Panc1 (cell line): Measurements from ENCODE around the gene HS3ST5. TPM values are rescaled to one million over a fixed set of nuclear protein-coding genes. Genes with fewer than 3 reads are reported as not detected.

Source experiments
- ATAC-seq: fragments of 200-7000 bp; cut with Tn5 transposase; 2 replicates; pipeline ENCODE4 v1.9.1; 2020; ENCODE audit warnings: mild to moderate bottlenecking, moderate library complexity
- BruUV-seq: library from RNA; stranded (reverse); fragments of 400-500 nt; replicated peaks from 2 replicates; lab custom pipeline; 2021; lab: Mats Ljungman, UMichigan
- CTCF ChIA-PET: fragments of 300-600 bp; sonication (Branson Sonifier 250); formaldehyde crosslinking; loops from one replicate; lab custom pipeline; 2022; ENCODE audit warnings: antibody characterized with exemption; lab: Charles Lee
- POLR2A ChIA-PET: fragments of 300-600 bp; sonication (Branson Sonifier 250); formaldehyde crosslinking; loops from one replicate; lab custom pipeline; 2022; ENCODE audit warnings: antibody characterized with exemption; lab: Charles Lee
- DNase-seq: peaks from one replicate; pipeline ENCODE4 v3.0.0-alpha.2; 2010; ENCODE audit warnings: low read depth, low spot score
- H3K27ac ChIP-seq: 2 replicates; pipeline ENCODE4 v1.5.1; 2011; ENCODE audit warnings: mild to moderate bottlenecking, low read length, inconsistent platforms
- H3K27me3 ChIP-seq: fragments of 200-500 bp; sonication (Bioruptor generic); 2 replicates; pipeline ENCODE4 v1.6.0; 2014; ENCODE audit warnings: low read length, inconsistent platforms; ENCODE audit not compliant: control insufficient read depth, insufficient read depth
- H3K36me3 ChIP-seq: fragments of 200-500 bp; sonication (Bioruptor generic); 2 replicates; pipeline ENCODE4 v1.5.1; 2014; ENCODE audit warnings: inconsistent platforms, mild to moderate bottlenecking, low read length, moderate library complexity; ENCODE audit not compliant: control insufficient read depth, insufficient read depth
- H3K4me1 ChIP-seq: 2 replicates; pipeline ENCODE4 v1.5.1; 2011; ENCODE audit warnings: inconsistent platforms, mild to moderate bottlenecking, low read length, moderate library complexity; ENCODE audit not compliant: control insufficient read depth, insufficient read depth
- H3K4me3 ChIP-seq, 2 experiments: 2 replicates each; pipeline ENCODE4 v1.5.1; 2011 to 2012; ENCODE audit warnings: low read depth in 2 of 2, low read length in 2 of 2, mild to moderate bottlenecking in 2 of 2, inconsistent platforms in 1 of 2, moderate library complexity in 1 of 2
- H3K9me3 ChIP-seq: fragments of 200-500 bp; sonication (Bioruptor generic); 2 replicates; pipeline ENCODE4 v1.5.1; 2014; ENCODE audit warnings: low read depth, mild to moderate bottlenecking, inconsistent platforms, low read length, moderate library complexity; ENCODE audit not compliant: control insufficient read depth, insufficient read depth
- CTCF ChIP-seq: fragments of 450-650 bp; IDR thresholded peaks from 2 replicates; pipeline ENCODE4 v1.5.1; 2017; ENCODE audit warnings: mild to moderate bottlenecking
- POLR2AphosphoS5 ChIP-seq: IDR thresholded peaks from 2 replicates; pipeline ENCODE4 v1.6.1; 2012; ENCODE audit warnings: mild to moderate bottlenecking, low read depth, low read length, moderate library complexity
- REST ChIP-seq, 2 experiments: IDR thresholded peaks; 2 replicates each; pipeline ENCODE4 v1.6.1; 2011 to 2012; ENCODE audit warnings: low read depth in 2 of 2, control low read depth in 1 of 2, low read length in 1 of 2, mild to moderate bottlenecking in 1 of 2, moderate library complexity in 1 of 2; ENCODE audit not compliant: insufficient read depth in 1 of 2
- SIN3A ChIP-seq: IDR thresholded peaks from 2 replicates; pipeline ENCODE4 v1.6.1; 2012; ENCODE audit warnings: low read depth, mild to moderate bottlenecking, low read length, moderate library complexity, borderline replicate concordance; ENCODE audit not compliant: insufficient read depth
- TCF7L2 ChIP-seq: IDR thresholded peaks from 2 replicates; pipeline ENCODE4 v1.6.1; 2011; ENCODE audit warnings: mild to moderate bottlenecking, low read depth, low read length, inconsistent platforms
- in situ Hi-C: cut with HindIII; loops from 2 replicates; pipeline ENCODE4 v1.10.0; 2016; ENCODE audit warnings: low sequenced_read_pairs, low pct_unique_long_range_greater_than_20kb
- intact Hi-C: fragments of 100-400 bp; cut with micrococcal nuclease; formaldehyde crosslinking; loops from one replicate; pipeline ENCODE4 v1.10.0; 2022; ENCODE audit not compliant: unreplicated experiment
- total RNA-seq: library from RNA; stranded (reverse); gene quantifications from one replicate; pipeline ENCODE4 v1.2.1, GENCODE V29; 2021; ENCODE audit not compliant: unreplicated experiment

The HS3ST5 gene
- total RNA-seq, 1 experiment from 2014 or later, result 0.05 TPM

GRCh38 chr6:114290864-114291263 lies 52.0 kb downstream of the HS3ST5 start:
- Histone ChIP-seq H3K36me3 (no peaks in the 10 kb centered on the region), H3K4me3 (no peak overlapping the region), H3K27ac (no peak overlapping the region), H3K9me3 (no peaks in the 10 kb centered on the region), H3K4me1 (no peaks in the 10 kb centered on the region), H3K27me3 (no peaks in the 10 kb centered on the region)
- intact Hi-C loops, result no loop called here
- BruUV-seq, result no TSS peak
- no peak for DNase-seq
- ChIA-PET POLR2A (no interaction called here), CTCF (no interaction called here)
- in situ Hi-C loops, result no loop called here
- no peak for TF ChIP-seq CTCF
- TF ChIP-seq SIN3A, result no peak
- TF ChIP-seq TCF7L2, result no peak
- no peak for TF ChIP-seq POLR2AphosphoS5
- TF ChIP-seq REST (IDR thresholded peaks at IDR 0.05; ENCODE audit: insufficient read depth in 1 of 2, low read depth in 2 of 2, low read length in 1 of 2), result no peak
- ATAC-seq, result no peak

GRCh38 chr6:114288701-114289495 lies 53.9 kb downstream of the HS3ST5 start:
- POLR2A ChIA-PET, result no interaction called here
- in situ Hi-C loops, result no loop called here
- BruUV-seq, result no TSS peak

More at GRCh38 chr6:114288701-114289495, 53.9 kb downstream of the HS3ST5 start:
- H3K4me1 ChIP-seq, result no peaks in the 10 kb centered on the region
- H3K36me3 ChIP-seq, result no peaks in the 10 kb centered on the region
- no peaks in the 10 kb centered on the region for H3K27me3 ChIP-seq
- DNase-seq (no peak), ATAC-seq (no peak)
- TF ChIP-seq TCF7L2, result no peak
- TF ChIP-seq POLR2AphosphoS5, result no peak
- TF ChIP-seq SIN3A, result no peak
- no peak for TF ChIP-seq REST (IDR thresholded peaks at IDR 0.05; ENCODE audit: insufficient read depth in 1 of 2, low read depth in 2 of 2, low read length in 1 of 2)
- TF ChIP-seq CTCF, result no peak
- CTCF ChIA-PET, result no interaction called here
- H3K4me3 ChIP-seq, result no peak overlapping the region
- intact Hi-C loops, result no loop called here
- no peaks in the 10 kb centered on the region for H3K9me3 ChIP-seq
- no peak overlapping the region for H3K27ac ChIP-seq
